ENCODE measurements around the gene TMEM213. TPM values are rescaled to one million over a fixed set of nuclear protein-coding genes. Genes with fewer than 3 reads are reported as not detected.

Gene TMEM213
- total and polyA plus RNA-seq, 9 of the 15 experiments (the other 6 are each of a cell fraction or from before 2014, with no cell fraction given), result not detected

GRCh38 chr7:138837627-138838026, 39.8 kb downstream of the TMEM213 start:
- CTCF ChIA-PET (ENCODE audit: low intra/inter-chr PET ratio), result no interaction called here
- in situ Hi-C loops (cut with MboI), result no loop called here
- Histone ChIP-seq H3K9me1 (ENCODE audit: control insufficient read depth, insufficient read depth, low read length) (no peaks in the 10 kb centered on the region), H3K79me2 (ENCODE audit: control insufficient read depth, insufficient read depth, low read length) (no peaks in the 10 kb centered on the region), H3K9ac (ENCODE audit: insufficient read depth in 1 of 2, low read depth in 2 of 2, low read length in 2 of 2) (no peak overlapping the region; a peak in 1 of 4 replicates), H2AFZ (ENCODE audit: low read depth, low read length) (no peak overlapping the region), H3K4me1 (replicated peaks in 1 of 2; ENCODE audit: control insufficient read depth in 2 of 2, insufficient read depth in 2 of 2, low read length in 2 of 2) (peaks cover 2 to 6% of the 10 kb centered on the region in 2 experiments; a peak in 4 of 5 replicates), H3K36me3 (ENCODE audit: control insufficient read depth, insufficient read depth, low read length) (no peaks in the 10 kb centered on the region), H4K20me1 (replicated peaks; ENCODE audit: control insufficient read depth, insufficient read depth, low read length) (no peaks in the 10 kb centered on the region; the same call in 1 of the 2 replicates), H3K4me3 (no peak overlapping the region), H3K27me3 (ENCODE audit: control insufficient read depth in 2 of 2, insufficient read depth in 2 of 2, low read length in 2 of 2) (peaks cover 73 to 78% of the 10 kb centered on the region in 2 experiments), H3K4me2 (ENCODE audit: insufficient read depth, low read length) (no peak overlapping the region), H3K9me3 (replicated peaks; ENCODE audit: control insufficient read depth, insufficient read depth, low read depth, low read length) (no peaks in the 10 kb centered on the region), H3K27ac (ENCODE audit: extremely low read depth, low read depth, low read length) (no peak overlapping the region)
- ATAC-seq (no peak), DNase-seq (ENCODE audit: extremely low read depth in 1 of 4, low spot score in 3 of 4) (no peak), FAIRE-seq (no peak)
- 2% methylated on average over 13 of the region's 13 CpGs for WGBS (ENCODE audit: insufficient coverage, low coverage, missing lambda C conversion rate)
- no TSS peak for BruUV-seq (replicated peaks)
- intact Hi-C loops (cut with micrococcal nuclease), result no loop called here
- TF ChIP-seq NFIC (IDR thresholded peaks at IDR 0.05) (peak; percentile 73), STAG1 (CRISPR knock-in tag; IDR thresholded peaks at IDR 0.05; ENCODE audit: borderline replicate concordance) (0 out of 2 replicates have a peak, but pooled peaks have one; percentile 5), MECOM (CRISPR knock-in tag; IDR thresholded peaks at IDR 0.05) (no peak)
- POLR2A ChIA-PET, result interaction anchor here (0.7 to 1.5 kb wide), 4 partner anchors 9 to 733 kb away, joined by 4 to 5 read pairs (median 4); no protein-coding TSS in a partner anchor

- ChIA-PET CTCF (ENCODE audit: low intra/inter-chr PET ratio) (no interaction called here), POLR2A (interaction anchor here (0.5 to 1.5 kb wide), 5 partner anchors 10 to 733 kb away, joined by 3 to 5 read pairs (median 4); no protein-coding TSS in a partner anchor)
- Histone ChIP-seq H3K4me1 (replicated peaks in 1 of 2; ENCODE audit: control insufficient read depth in 2 of 2, insufficient read depth in 2 of 2, low read length in 2 of 2) (peaks cover 2 to 6% of the 10 kb centered on the region in 2 experiments; a peak in 4 of 5 replicates), H3K79me2 (ENCODE audit: control insufficient read depth, insufficient read depth, low read length) (no peaks in the 10 kb centered on the region), H3K9ac (ENCODE audit: insufficient read depth in 1 of 2, low read depth in 2 of 2, low read length in 2 of 2) (no peak overlapping the region), H3K4me3 (no peak overlapping the region), H3K4me2 (ENCODE audit: insufficient read depth, low read length) (no peak overlapping the region), H3K27me3 (ENCODE audit: control insufficient read depth in 2 of 2, insufficient read depth in 2 of 2, low read length in 2 of 2) (peaks cover 68 to 73% of the 10 kb centered on the region in 2 experiments), H2AFZ (ENCODE audit: low read depth, low read length) (no peak overlapping the region), H3K27ac (ENCODE audit: extremely low read depth, low read depth, low read length) (no peak overlapping the region), H3K9me1 (ENCODE audit: control insufficient read depth, insufficient read depth, low read length) (no peaks in the 10 kb centered on the region), H3K9me3 (replicated peaks; ENCODE audit: control insufficient read depth, insufficient read depth, low read depth, low read length) (no peaks in the 10 kb centered on the region), H4K20me1 (replicated peaks; ENCODE audit: control insufficient read depth, insufficient read depth, low read length) (no peaks in the 10 kb centered on the region), H3K36me3 (ENCODE audit: control insufficient read depth, insufficient read depth, low read length) (no peaks in the 10 kb centered on the region)
- DNase-seq (ENCODE audit: extremely low read depth in 1 of 4, low spot score in 3 of 4) (no peak), FAIRE-seq (no peak), ATAC-seq (peak; percentile 68)
- intact Hi-C loops (cut with micrococcal nuclease), result no loop called here
- BruUV-seq (replicated peaks), result no TSS peak
- 7% methylated on average over 9 of the region's 9 CpGs for WGBS (ENCODE audit: insufficient coverage, low coverage, missing lambda C conversion rate)
- TF ChIP-seq JUNB (CRISPR knock-in tag; conservative IDR thresholded peaks at IDR 0.05) (no peak), CTCF (IDR thresholded peaks at IDR 0.05 in 2 of 3, conservative IDR thresholded peaks at IDR 0.05 in 1 of 3; ENCODE audit: insufficient read depth in 2 of 3, low read depth in 1 of 3, low read length in 3 of 3) (peak in 2 of 3 experiments; percentile 26 to 34; a peak in 1 of 6 replicates)
- in situ Hi-C loops (cut with MboI), result no loop called here
Measured at GRCh38 chr7:138838166-138838565, 40.4 kb downstream of the TMEM213 start.
